GM12801 (cell line): ENCODE measurements around the gene LYRM7.

Experiments used
- TF ChIP-seq, protein P1 (sequence below): IDR thresholded peaks from one replicate; pipeline ENCODE4 v1.5.1; 2011; ENCODE audit warnings: control low read depth; ENCODE audit not compliant: insufficient read length; ENCODE audit errors: extremely low read depth

LYRM7 gene

DNA sequence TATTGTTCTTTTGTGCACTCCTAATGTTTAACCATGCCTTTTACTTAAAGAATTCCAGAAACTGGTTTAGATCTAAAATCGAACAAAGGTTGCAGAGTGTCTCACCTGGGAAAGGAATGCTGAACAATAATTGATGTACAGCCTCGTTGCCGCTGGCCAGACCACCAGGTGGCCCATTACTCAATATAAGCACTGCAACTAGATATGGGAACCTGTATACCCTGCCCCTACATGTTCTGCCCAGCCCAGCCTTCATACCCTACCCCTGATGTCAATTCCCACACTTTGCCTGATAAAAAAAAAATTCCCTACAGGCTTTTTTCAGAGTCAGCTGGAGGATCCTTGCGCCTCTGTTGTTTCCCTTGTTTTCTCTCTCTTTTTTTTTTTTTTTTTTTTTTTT, 19.5 kb upstream of the LYRM7 start:
- TF ChIP-seq, protein P1, sequence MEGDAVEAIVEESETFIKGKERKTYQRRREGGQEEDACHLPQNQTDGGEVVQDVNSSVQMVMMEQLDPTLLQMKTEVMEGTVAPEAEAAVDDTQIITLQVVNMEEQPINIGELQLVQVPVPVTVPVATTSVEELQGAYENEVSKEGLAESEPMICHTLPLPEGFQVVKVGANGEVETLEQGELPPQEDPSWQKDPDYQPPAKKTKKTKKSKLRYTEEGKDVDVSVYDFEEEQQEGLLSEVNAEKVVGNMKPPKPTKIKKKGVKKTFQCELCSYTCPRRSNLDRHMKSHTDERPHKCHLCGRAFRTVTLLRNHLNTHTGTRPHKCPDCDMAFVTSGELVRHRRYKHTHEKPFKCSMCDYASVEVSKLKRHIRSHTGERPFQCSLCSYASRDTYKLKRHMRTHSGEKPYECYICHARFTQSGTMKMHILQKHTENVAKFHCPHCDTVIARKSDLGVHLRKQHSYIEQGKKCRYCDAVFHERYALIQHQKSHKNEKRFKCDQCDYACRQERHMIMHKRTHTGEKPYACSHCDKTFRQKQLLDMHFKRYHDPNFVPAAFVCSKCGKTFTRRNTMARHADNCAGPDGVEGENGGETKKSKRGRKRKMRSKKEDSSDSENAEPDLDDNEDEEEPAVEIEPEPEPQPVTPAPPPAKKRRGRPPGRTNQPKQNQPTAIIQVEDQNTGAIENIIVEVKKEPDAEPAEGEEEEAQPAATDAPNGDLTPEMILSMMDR: no peak

DNA sequence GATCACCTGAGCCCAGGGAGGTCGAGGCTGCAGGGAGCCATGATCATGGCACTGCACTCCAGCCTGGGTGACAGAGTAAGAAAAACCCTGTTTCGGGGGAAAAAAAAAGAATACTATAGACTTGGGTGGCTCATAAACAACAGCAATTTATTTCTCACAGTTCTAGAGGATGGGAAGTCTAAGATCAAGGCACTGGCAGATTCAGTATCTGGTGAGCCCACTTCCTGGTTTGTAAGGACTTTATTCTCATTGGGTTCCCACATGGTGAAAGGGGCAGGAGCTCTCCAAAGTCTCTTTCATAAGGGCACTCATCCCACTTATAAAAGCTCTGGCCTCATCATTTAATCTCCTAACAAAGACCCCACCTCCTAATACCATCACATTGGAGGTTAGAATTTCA, 14.4 kb upstream of the LYRM7 start:
- TF ChIP-seq, protein P1: no peak

DNA sequence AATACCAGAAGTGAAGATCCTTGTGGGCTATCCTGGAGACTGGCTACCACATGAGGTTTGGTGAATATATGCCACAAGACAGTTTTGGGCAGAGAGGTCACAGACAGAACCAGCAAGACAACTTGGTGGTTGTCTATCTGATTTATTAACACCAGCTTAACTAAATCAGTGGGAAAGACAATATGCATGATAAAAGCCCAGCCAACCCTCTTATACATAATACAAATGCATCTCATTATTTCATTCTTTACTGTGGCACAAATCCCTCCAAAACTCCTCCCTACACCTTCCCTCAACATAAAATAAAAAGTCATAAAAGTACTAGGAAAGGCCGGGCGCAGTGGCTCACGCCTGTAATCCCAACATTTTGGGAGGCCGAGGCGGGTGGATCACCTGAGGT, 13.8 kb upstream of the LYRM7 start:
- TF ChIP-seq, protein P1: no peak

DNA sequence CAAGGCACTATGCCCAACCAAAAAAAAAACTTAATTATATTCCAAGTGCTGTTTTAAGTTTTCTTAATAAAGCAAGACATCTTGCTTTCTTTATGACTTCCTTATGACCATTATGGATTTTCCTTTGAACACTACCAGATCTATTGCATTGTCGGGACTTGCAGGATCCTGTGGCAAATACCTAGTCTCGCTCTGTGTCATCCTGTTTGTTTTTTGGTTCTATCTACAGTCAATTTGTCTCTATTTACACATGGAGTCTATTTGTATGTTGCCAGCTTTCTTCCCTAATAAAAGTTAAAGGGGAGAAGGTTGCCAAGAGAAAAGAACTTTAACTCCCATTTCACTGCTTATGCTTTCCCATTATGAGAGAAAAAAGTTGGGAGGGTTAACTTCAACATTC, 10.6 kb upstream of the LYRM7 start:
- TF ChIP-seq, protein P1: no peak

DNA sequence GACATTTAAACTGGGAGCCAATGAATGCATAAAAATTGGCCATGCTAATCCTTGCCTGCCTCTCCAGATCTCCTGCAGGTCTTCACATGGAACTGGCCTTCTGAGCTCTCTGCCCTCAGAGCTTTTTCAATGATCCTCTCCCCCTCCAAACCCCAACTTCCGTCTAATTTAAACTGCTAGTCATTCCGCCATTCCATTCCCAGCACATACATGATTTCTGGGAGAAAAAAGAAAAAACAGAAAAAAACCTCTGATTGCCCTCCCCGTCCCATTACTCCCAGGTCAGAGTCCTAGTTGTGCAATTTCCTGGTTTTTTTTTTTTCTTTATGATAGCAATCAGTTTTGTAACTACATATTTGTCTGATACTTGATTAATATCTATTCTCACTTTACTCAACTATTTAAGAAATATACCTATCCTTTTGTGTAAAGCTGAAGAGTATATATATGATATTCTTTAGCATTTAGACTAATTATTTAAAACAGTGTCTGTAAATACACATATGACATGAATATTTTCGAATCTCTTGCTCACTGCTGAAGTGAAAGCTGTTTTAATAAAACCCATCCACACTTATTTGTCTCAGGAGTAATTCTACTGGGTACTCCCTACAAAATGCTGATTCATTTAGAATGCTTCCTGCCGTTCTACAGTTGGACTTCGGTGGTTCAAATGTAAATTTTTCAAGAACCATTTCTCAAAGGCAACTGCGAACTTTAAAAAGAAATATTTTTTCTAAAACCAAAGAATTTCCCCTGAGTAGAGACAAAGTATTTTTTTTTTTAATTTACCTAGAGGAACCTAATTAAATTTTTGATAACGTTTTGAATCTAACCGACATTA, 7.2 kb upstream of the LYRM7 start:
- TF ChIP-seq, protein P1: no peak

DNA sequence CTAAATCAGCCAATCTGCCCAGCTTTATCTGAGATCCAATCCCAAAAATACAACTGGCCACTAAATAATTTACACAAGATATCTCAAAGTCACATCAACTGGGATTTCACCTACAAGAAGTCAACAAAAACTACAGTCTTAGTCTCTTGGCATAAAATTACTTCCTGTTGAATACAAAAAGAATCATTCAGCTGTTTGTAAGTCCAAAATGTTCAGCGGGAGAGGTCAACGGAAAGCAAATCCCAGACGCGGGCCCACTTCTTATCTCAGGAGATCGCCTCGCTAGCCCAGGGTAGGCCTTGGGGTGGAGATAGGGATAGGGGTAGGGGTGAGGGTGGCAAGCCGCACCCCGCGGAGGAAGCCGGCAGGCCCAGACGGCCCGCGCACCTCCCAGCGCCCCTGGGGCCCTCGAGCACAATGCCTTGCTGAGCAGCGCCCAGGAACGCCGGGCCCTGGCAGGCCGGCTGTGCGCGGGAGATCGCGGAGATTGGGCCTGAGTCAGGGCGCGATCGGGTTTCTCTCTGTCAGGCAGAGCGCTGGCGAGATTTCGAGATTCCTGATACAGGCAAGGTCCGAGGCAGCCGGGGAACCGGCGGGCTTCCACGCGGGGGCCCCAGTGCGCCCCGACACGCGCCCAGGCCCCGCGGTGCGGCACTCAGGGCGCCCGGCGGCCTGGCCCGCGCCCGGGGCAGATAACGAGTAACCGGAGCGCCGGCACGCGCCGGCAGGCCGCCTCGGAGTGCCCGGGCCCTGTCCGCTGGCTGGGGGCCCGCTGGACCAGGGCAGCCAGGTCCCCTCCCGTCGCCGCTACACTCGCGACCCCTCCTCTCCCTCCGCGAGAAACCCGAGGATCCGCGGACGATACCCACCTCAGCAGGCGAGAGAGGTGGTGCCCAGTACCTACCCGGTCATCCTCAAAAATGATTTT, 6.3 kb upstream of the LYRM7 start:
- TF ChIP-seq, protein P1: no peak

DNA sequence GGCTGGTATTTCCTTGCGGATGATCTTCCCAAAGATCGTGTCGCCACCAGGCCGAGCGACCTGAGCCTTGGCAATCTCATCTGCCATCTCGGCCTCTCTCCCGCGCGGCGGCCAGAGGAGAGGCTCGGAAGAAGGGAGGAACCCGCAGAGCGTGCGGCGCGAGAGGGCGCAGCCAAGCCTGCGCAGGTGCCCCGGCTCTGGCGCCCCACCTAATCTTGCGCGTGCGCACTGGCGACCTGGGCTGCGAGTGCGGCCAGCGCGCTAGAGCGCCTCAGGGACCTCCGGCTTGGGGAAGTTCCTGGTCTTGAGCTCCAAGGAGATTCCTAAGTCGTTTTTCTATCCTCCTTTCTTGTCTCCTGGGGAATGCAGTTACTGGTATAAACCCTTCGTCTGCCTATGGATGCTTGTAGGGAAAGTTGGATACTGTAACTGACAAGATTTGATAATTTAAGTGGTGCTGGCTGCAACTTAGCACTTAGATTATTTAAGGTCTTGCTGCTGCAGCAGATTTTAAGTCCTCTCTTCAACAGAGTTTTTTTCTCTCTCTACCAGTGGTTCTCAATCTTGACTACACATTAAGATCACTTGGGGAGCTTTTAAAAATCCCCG, 5.5 kb upstream of the LYRM7 start, which contains the start of gene HINT1:
HINT1 (minus strand) TSS at position 138 of the 609 bp plus-strand sequence; CDS start at position 87, 51 bp downstream.
- TF ChIP-seq, protein P1: no peak
